Measurements from ENCODE around the gene ANAPC1.
"Not testable (repeated sequence)": the region's sequence is repeated elsewhere in the genome, so short reads cannot be mapped to it uniquely, and the experiment has no call there.

ANAPC1 gene

GRCh38 chr2:111727611-111728110, 156.3 kb downstream of the ANAPC1 start:
- not testable (repeated sequence) for DNase-seq

GRCh38 chr2:111725742-111726141, 158.3 kb downstream of the ANAPC1 start:
- not testable (repeated sequence) for DNase-seq

DNA sequence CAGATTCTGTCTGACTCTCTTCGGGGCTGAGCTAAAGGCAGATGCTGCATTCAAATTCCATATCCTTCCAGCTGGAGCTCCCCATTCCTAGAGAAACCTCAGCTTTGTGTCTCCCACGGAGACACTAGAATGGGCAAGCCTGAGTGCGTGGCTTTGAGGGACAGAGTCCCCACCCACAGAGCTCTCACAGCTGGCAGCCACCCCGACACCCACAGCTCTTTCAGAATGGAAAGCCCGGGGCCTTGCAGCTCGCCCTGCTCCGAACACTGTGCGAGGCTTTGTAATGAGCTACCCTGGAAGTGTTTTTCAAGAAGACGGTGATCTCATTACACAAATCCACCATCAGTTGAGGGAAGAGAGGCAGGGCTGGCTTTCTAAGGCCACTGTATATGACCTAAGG, 164.4 kb downstream of the ANAPC1 start:
- DNase-seq: not testable (repeated sequence)

All from central memory CD4-positive, alpha-beta T cell (primary cell).